Panc1 (cell line): ENCODE measurements around the gene CA5A. TPM values are rescaled to one million over a fixed set of nuclear protein-coding genes. Genes with fewer than 3 reads are reported as not detected.

Experiments used
- ATAC-seq: fragments of 200-7000 bp; cut with Tn5 transposase; 2 replicates; pipeline ENCODE4 v1.9.1; 2020; ENCODE audit warnings: mild to moderate bottlenecking, moderate library complexity
- BruUV-seq: library from RNA; stranded (reverse); fragments of 400-500 nt; replicated peaks from 2 replicates; lab custom pipeline; 2021; lab: Mats Ljungman, UMichigan
- CTCF ChIA-PET: fragments of 300-600 bp; sonication (Branson Sonifier 250); formaldehyde crosslinking; loops from one replicate; lab custom pipeline; 2022; ENCODE audit warnings: antibody characterized with exemption; lab: Charles Lee
- POLR2A ChIA-PET: fragments of 300-600 bp; sonication (Branson Sonifier 250); formaldehyde crosslinking; loops from one replicate; lab custom pipeline; 2022; ENCODE audit warnings: antibody characterized with exemption; lab: Charles Lee
- DNase-seq: peaks from one replicate; pipeline ENCODE4 v3.0.0-alpha.2; 2010; ENCODE audit warnings: low read depth, low spot score
- H3K27ac ChIP-seq: 2 replicates; pipeline ENCODE4 v1.5.1; 2011; ENCODE audit warnings: mild to moderate bottlenecking, low read length, inconsistent platforms
- H3K27me3 ChIP-seq: fragments of 200-500 bp; sonication (Bioruptor generic); 2 replicates; pipeline ENCODE4 v1.6.0; 2014; ENCODE audit warnings: low read length, inconsistent platforms; ENCODE audit not compliant: control insufficient read depth, insufficient read depth
- H3K36me3 ChIP-seq: fragments of 200-500 bp; sonication (Bioruptor generic); 2 replicates; pipeline ENCODE4 v1.5.1; 2014; ENCODE audit warnings: inconsistent platforms, mild to moderate bottlenecking, low read length, moderate library complexity; ENCODE audit not compliant: control insufficient read depth, insufficient read depth
- H3K4me1 ChIP-seq: 2 replicates; pipeline ENCODE4 v1.5.1; 2011; ENCODE audit warnings: inconsistent platforms, mild to moderate bottlenecking, low read length, moderate library complexity; ENCODE audit not compliant: control insufficient read depth, insufficient read depth
- H3K4me3 ChIP-seq, 2 experiments: 2 replicates each; pipeline ENCODE4 v1.5.1; 2011 to 2012; ENCODE audit warnings: low read depth in 2 of 2, low read length in 2 of 2, mild to moderate bottlenecking in 2 of 2, inconsistent platforms in 1 of 2, moderate library complexity in 1 of 2
- H3K9me3 ChIP-seq: fragments of 200-500 bp; sonication (Bioruptor generic); 2 replicates; pipeline ENCODE4 v1.5.1; 2014; ENCODE audit warnings: low read depth, mild to moderate bottlenecking, inconsistent platforms, low read length, moderate library complexity; ENCODE audit not compliant: control insufficient read depth, insufficient read depth
- POLR2AphosphoS5 ChIP-seq: IDR thresholded peaks from 2 replicates; pipeline ENCODE4 v1.6.1; 2012; ENCODE audit warnings: mild to moderate bottlenecking, low read depth, low read length, moderate library complexity
- SIN3A ChIP-seq: IDR thresholded peaks from 2 replicates; pipeline ENCODE4 v1.6.1; 2012; ENCODE audit warnings: low read depth, mild to moderate bottlenecking, low read length, moderate library complexity, borderline replicate concordance; ENCODE audit not compliant: insufficient read depth
- TCF7L2 ChIP-seq: IDR thresholded peaks from 2 replicates; pipeline ENCODE4 v1.6.1; 2011; ENCODE audit warnings: mild to moderate bottlenecking, low read depth, low read length, inconsistent platforms
- in situ Hi-C: cut with HindIII; loops from 2 replicates; pipeline ENCODE4 v1.10.0; 2016; ENCODE audit warnings: low sequenced_read_pairs, low pct_unique_long_range_greater_than_20kb
- intact Hi-C: fragments of 100-400 bp; cut with micrococcal nuclease; formaldehyde crosslinking; loops from one replicate; pipeline ENCODE4 v1.10.0; 2022; ENCODE audit not compliant: unreplicated experiment
- total RNA-seq: library from RNA; stranded (reverse); gene quantifications from one replicate; pipeline ENCODE4 v1.2.1, GENCODE V29; 2021; ENCODE audit not compliant: unreplicated experiment
- TF ChIP-seq, protein P1 (sequence below), 2 experiments: IDR thresholded peaks; 2 replicates each; pipeline ENCODE4 v1.6.1; 2011 to 2012; ENCODE audit warnings: low read depth in 2 of 2, control low read depth in 1 of 2, low read length in 1 of 2, mild to moderate bottlenecking in 1 of 2, moderate library complexity in 1 of 2; ENCODE audit not compliant: insufficient read depth in 1 of 2
- TF ChIP-seq, protein P2 (sequence below): fragments of 450-650 bp; IDR thresholded peaks from 2 replicates; pipeline ENCODE4 v1.5.1; 2017; ENCODE audit warnings: mild to moderate bottlenecking

CA5A gene
- total RNA-seq, 1 experiment from 2014 or later = not detected

DNA sequence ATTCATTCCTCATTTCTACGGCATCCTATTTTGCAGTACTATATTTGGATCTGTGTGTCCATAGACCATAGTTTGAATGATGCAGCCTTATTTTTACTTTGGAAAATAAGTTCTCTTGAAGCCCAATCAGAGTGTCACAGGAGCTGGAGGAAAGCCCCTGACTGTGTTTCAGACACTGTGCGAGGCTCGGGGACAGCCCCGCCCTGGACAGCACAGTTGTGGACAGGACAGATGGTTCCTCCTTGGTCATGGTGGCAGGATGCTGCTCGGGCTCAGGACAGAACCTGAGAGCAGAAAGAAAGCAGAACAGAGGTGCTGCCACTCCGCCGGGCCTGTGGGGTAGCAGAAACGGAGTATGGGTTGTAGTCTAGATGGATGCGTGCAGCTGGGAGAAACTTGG, 37.8 kb upstream of the CA5A start:
- no peak for ATAC-seq
- POLR2A ChIA-PET = no interaction called here
- intact Hi-C loops (no loop called here), in situ Hi-C loops (no loop called here)
- no peak overlapping the region for H3K4me3 ChIP-seq
- H3K4me1 ChIP-seq = no peaks in the 10 kb centered on the region
- H3K9me3 ChIP-seq = peaks cover 5% of the 10 kb centered on the region; the same call in 1 of the 2 replicates
- TF ChIP-seq, protein P1, sequence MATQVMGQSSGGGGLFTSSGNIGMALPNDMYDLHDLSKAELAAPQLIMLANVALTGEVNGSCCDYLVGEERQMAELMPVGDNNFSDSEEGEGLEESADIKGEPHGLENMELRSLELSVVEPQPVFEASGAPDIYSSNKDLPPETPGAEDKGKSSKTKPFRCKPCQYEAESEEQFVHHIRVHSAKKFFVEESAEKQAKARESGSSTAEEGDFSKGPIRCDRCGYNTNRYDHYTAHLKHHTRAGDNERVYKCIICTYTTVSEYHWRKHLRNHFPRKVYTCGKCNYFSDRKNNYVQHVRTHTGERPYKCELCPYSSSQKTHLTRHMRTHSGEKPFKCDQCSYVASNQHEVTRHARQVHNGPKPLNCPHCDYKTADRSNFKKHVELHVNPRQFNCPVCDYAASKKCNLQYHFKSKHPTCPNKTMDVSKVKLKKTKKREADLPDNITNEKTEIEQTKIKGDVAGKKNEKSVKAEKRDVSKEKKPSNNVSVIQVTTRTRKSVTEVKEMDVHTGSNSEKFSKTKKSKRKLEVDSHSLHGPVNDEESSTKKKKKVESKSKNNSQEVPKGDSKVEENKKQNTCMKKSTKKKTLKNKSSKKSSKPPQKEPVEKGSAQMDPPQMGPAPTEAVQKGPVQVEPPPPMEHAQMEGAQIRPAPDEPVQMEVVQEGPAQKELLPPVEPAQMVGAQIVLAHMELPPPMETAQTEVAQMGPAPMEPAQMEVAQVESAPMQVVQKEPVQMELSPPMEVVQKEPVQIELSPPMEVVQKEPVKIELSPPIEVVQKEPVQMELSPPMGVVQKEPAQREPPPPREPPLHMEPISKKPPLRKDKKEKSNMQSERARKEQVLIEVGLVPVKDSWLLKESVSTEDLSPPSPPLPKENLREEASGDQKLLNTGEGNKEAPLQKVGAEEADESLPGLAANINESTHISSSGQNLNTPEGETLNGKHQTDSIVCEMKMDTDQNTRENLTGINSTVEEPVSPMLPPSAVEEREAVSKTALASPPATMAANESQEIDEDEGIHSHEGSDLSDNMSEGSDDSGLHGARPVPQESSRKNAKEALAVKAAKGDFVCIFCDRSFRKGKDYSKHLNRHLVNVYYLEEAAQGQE (IDR thresholded peaks at IDR 0.05; ENCODE audit: insufficient read depth in 1 of 2, low read depth in 2 of 2, low read length in 1 of 2) = no peak
- TF ChIP-seq SIN3A (no peak), POLR2AphosphoS5 (no peak), TCF7L2 (no peak)
- TF ChIP-seq, protein P2, sequence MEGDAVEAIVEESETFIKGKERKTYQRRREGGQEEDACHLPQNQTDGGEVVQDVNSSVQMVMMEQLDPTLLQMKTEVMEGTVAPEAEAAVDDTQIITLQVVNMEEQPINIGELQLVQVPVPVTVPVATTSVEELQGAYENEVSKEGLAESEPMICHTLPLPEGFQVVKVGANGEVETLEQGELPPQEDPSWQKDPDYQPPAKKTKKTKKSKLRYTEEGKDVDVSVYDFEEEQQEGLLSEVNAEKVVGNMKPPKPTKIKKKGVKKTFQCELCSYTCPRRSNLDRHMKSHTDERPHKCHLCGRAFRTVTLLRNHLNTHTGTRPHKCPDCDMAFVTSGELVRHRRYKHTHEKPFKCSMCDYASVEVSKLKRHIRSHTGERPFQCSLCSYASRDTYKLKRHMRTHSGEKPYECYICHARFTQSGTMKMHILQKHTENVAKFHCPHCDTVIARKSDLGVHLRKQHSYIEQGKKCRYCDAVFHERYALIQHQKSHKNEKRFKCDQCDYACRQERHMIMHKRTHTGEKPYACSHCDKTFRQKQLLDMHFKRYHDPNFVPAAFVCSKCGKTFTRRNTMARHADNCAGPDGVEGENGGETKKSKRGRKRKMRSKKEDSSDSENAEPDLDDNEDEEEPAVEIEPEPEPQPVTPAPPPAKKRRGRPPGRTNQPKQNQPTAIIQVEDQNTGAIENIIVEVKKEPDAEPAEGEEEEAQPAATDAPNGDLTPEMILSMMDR = no peak
- CTCF ChIA-PET = no interaction called here
- BruUV-seq = no TSS peak
- H3K27me3 ChIP-seq = no peaks in the 10 kb centered on the region
- no peak overlapping the region for H3K27ac ChIP-seq
- no peak for DNase-seq
- H3K36me3 ChIP-seq = no peaks in the 10 kb centered on the region

DNA sequence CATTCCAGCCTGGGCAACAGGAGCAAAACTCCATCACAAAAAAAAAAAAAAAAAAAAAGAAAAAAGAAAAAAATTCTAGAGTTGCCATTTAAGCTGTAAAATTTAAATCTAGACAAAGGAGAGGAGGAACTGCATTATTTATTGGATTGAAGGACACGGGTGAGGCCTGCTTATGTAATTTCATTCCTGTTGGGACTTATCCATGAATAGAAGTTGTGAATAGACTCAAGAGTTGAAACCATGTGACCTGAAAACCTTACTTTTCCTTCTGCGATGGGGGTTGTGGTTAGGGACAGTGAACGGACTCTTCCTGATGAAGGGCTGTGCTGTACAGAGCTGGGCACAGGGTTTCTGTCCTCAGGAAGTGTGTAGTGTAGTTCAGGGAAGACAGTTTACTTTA, 37.4 kb upstream of the CA5A start:
- no peaks in the 10 kb centered on the region for H3K36me3 ChIP-seq
- in situ Hi-C loops = no loop called here
- no peak for ATAC-seq
- no peaks in the 10 kb centered on the region for H3K27me3 ChIP-seq
- no peaks in the 10 kb centered on the region; the same call in 1 of the 2 replicates for H3K4me1 ChIP-seq
- intact Hi-C loops = no loop called here
- H3K27ac ChIP-seq = no peak overlapping the region
- ChIA-PET POLR2A (no interaction called here), CTCF (no interaction called here)
- no TSS peak for BruUV-seq
- H3K9me3 ChIP-seq = peaks cover 5% of the 10 kb centered on the region; the same call in 1 of the 2 replicates
- DNase-seq = no peak
- no peak for TF ChIP-seq TCF7L2
- TF ChIP-seq, protein P1 (IDR thresholded peaks at IDR 0.05; ENCODE audit: insufficient read depth in 1 of 2, low read depth in 2 of 2, low read length in 1 of 2) = no peak
- no peak for TF ChIP-seq POLR2AphosphoS5
- TF ChIP-seq, protein P2 = no peak
- TF ChIP-seq SIN3A = no peak
- no peak overlapping the region for H3K4me3 ChIP-seq
